SK-N-SH (cell line): ENCODE results near the gene IMPA2.

Experiments used
- EP300 ChIP-seq, 2 experiments: IDR thresholded peaks; 2 replicates each; pipeline versions ENCODE4 v1.4.0 to v1.6.1; 2012; ENCODE audit warnings: borderline replicate concordance in 1 of 2, low read depth in 1 of 2, low read length in 1 of 2
- FOXM1 ChIP-seq: IDR thresholded peaks from 2 replicates; pipeline ENCODE4 v1.4.0; 2012; ENCODE audit warnings: low read depth, mild to moderate bottlenecking
- POLR2AphosphoS5 ChIP-seq: IDR thresholded peaks from 2 replicates; pipeline ENCODE4 v1.6.1; 2012; ENCODE audit warnings: low read depth, low read length
- RAD21 ChIP-seq: IDR thresholded peaks from 2 replicates; pipeline ENCODE4 v1.6.1; 2012; ENCODE audit warnings: mild to moderate bottlenecking, low read length
- SIN3A ChIP-seq: IDR thresholded peaks from 2 replicates; pipeline ENCODE4 v1.6.1; 2012; ENCODE audit warnings: low read depth, mild to moderate bottlenecking, low read length, moderate library complexity, borderline replicate concordance
- SMC3 ChIP-seq: IDR thresholded peaks from 2 replicates; pipeline ENCODE4 v1.6.1; 2012; ENCODE audit warnings: low read depth, low read length, improper control_type of control experiment
- TAF1 ChIP-seq: IDR thresholded peaks from 2 replicates; pipeline ENCODE4 v1.6.1; 2012; ENCODE audit warnings: low read depth, mild to moderate bottlenecking, low read length, moderate library complexity, borderline replicate concordance
- TCF12 ChIP-seq: IDR thresholded peaks from 2 replicates; pipeline ENCODE4 v1.4.0; 2012
- TF ChIP-seq, protein P1 (sequence below): fragments of 200-600 bp; sonication (generic); IDR thresholded peaks from 2 replicates; pipeline ENCODE4 v1.6.1; 2017; ENCODE audit warnings: antibody characterized with exemption, mild to moderate bottlenecking, moderate library complexity
- TF ChIP-seq, protein P2 (sequence below): IDR thresholded peaks from 2 replicates; pipeline ENCODE4 v1.4.0; 2012; ENCODE audit warnings: low read depth, borderline replicate concordance
- TF ChIP-seq, protein P3 (sequence below): IDR thresholded peaks from 2 replicates; pipeline ENCODE4 v1.4.0; 2012; ENCODE audit warnings: low read depth
- TF ChIP-seq, protein P4 (sequence below): IDR thresholded peaks from 2 replicates; pipeline ENCODE4 v1.6.1; 2012; ENCODE audit warnings: mild to moderate bottlenecking, low read depth, low read length, moderate library complexity
- TF ChIP-seq, protein P5 (sequence below): IDR thresholded peaks from 2 replicates; pipeline ENCODE4; 2012

DNA sequence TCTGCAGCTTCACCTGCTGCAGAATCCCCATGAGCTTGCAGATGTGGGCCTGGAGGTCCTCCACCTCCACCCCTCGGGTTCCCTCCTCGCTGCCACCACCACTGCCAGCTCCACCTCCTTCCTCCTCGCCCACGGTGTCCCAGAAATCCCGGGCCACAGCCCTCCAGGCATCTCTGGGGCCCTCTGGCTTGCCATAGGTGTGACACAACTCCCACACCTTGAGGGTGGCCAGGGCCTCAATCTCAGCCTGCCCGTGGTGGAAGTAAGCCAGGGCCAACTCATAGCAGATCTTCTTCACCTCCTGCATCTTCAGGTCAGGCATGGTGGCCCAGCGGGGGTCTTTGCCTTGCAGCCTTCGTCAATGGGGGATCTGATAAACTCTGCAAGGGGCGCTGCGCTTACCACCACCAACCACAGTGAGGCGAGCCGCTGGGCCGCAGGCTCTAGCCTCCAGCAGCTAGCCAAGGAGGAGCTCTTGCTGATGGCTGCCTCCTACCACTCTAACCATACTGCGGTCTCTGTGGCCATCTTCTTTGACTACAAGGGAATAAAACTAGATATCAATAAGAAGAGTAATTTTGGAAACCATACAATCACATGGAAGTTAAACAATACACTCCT lies 76.2 kb downstream of the IMPA2 start:
- no peak for TF ChIP-seq TCF12
- TF ChIP-seq, protein P1, sequence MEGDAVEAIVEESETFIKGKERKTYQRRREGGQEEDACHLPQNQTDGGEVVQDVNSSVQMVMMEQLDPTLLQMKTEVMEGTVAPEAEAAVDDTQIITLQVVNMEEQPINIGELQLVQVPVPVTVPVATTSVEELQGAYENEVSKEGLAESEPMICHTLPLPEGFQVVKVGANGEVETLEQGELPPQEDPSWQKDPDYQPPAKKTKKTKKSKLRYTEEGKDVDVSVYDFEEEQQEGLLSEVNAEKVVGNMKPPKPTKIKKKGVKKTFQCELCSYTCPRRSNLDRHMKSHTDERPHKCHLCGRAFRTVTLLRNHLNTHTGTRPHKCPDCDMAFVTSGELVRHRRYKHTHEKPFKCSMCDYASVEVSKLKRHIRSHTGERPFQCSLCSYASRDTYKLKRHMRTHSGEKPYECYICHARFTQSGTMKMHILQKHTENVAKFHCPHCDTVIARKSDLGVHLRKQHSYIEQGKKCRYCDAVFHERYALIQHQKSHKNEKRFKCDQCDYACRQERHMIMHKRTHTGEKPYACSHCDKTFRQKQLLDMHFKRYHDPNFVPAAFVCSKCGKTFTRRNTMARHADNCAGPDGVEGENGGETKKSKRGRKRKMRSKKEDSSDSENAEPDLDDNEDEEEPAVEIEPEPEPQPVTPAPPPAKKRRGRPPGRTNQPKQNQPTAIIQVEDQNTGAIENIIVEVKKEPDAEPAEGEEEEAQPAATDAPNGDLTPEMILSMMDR, result peak; percentile 11; the same call in 1 of the 2 replicates
- TF ChIP-seq, protein P2, sequence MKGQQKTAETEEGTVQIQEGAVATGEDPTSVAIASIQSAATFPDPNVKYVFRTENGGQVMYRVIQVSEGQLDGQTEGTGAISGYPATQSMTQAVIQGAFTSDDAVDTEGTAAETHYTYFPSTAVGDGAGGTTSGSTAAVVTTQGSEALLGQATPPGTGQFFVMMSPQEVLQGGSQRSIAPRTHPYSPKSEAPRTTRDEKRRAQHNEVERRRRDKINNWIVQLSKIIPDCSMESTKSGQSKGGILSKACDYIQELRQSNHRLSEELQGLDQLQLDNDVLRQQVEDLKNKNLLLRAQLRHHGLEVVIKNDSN, result no peak
- TF ChIP-seq, protein P3, sequence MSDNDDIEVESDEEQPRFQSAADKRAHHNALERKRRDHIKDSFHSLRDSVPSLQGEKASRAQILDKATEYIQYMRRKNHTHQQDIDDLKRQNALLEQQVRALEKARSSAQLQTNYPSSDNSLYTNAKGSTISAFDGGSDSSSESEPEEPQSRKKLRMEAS, result no peak
- no peak for TF ChIP-seq TAF1
- TF ChIP-seq SIN3A, result no peak
- TF ChIP-seq EP300 (IDR thresholded peaks at IDR 0.05; ENCODE audit: borderline replicate concordance in 1 of 2, low read depth in 1 of 2, low read length in 1 of 2), result no peak
- TF ChIP-seq, protein P4, sequence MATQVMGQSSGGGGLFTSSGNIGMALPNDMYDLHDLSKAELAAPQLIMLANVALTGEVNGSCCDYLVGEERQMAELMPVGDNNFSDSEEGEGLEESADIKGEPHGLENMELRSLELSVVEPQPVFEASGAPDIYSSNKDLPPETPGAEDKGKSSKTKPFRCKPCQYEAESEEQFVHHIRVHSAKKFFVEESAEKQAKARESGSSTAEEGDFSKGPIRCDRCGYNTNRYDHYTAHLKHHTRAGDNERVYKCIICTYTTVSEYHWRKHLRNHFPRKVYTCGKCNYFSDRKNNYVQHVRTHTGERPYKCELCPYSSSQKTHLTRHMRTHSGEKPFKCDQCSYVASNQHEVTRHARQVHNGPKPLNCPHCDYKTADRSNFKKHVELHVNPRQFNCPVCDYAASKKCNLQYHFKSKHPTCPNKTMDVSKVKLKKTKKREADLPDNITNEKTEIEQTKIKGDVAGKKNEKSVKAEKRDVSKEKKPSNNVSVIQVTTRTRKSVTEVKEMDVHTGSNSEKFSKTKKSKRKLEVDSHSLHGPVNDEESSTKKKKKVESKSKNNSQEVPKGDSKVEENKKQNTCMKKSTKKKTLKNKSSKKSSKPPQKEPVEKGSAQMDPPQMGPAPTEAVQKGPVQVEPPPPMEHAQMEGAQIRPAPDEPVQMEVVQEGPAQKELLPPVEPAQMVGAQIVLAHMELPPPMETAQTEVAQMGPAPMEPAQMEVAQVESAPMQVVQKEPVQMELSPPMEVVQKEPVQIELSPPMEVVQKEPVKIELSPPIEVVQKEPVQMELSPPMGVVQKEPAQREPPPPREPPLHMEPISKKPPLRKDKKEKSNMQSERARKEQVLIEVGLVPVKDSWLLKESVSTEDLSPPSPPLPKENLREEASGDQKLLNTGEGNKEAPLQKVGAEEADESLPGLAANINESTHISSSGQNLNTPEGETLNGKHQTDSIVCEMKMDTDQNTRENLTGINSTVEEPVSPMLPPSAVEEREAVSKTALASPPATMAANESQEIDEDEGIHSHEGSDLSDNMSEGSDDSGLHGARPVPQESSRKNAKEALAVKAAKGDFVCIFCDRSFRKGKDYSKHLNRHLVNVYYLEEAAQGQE, result no peak
- TF ChIP-seq, protein P5, sequence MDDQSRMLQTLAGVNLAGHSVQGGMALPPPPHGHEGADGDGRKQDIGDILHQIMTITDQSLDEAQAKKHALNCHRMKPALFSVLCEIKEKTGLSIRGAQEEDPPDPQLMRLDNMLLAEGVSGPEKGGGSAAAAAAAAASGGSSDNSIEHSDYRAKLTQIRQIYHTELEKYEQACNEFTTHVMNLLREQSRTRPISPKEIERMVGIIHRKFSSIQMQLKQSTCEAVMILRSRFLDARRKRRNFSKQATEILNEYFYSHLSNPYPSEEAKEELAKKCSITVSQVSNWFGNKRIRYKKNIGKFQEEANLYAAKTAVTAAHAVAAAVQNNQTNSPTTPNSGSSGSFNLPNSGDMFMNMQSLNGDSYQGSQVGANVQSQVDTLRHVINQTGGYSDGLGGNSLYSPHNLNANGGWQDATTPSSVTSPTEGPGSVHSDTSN, result no peak
- no peak for TF ChIP-seq SMC3
- TF ChIP-seq RAD21, result no peak
- no peak for TF ChIP-seq POLR2AphosphoS5
- TF ChIP-seq FOXM1, result no peak
